OCI-LY3 (cell line): Measurements from ENCODE around the gene RBM4B.

Experiments used
- H2AFZ ChIP-seq: fragments of 200-600, 300-600 bp; shearing (Covaris generic); 2 replicates; pipeline ENCODE4 v1.6.0; 2014; ENCODE audit warnings: antibody characterized with exemption, low read depth, low read length
- H3K27ac ChIP-seq: fragments of 200-600, 300-600 bp; sonication (generic); 2 replicates; pipeline ENCODE4 v1.5.1; 2014; ENCODE audit warnings: mild to moderate bottlenecking, low read length, moderate library complexity, mixed read lengths
- H3K27me3 ChIP-seq: fragments of 200-600, 300-600 bp; sonication (generic); 2 replicates; pipeline ENCODE4 v1.6.1; 2014; ENCODE audit warnings: low read depth, low read length, mixed read lengths
- H3K36me3 ChIP-seq: fragments of 200-600, 300-600 bp; sonication (generic); replicated peaks from 2 replicates; pipeline ENCODE3; 2014; ENCODE audit warnings: low read depth, low read length, mixed read lengths
- H3K4me1 ChIP-seq: fragments of 300-600, 200-600 bp; sonication (generic); 2 replicates; pipeline ENCODE4 v1.6.1; 2014; ENCODE audit warnings: low read length, mixed read lengths
- H3K4me2 ChIP-seq: fragments of 200-600, 300-600 bp; sonication (generic); 2 replicates; pipeline ENCODE4 v1.6.1; 2014; ENCODE audit warnings: low read length, mixed read lengths
- H3K4me3 ChIP-seq: fragments of 300-600, 200-600 bp; sonication (generic); 2 replicates; pipeline ENCODE4 v1.5.1; 2014; ENCODE audit warnings: antibody characterized with exemption, mild to moderate bottlenecking, low read length, moderate library complexity
- H3K79me2 ChIP-seq: fragments of 300-600, 200-600 bp; shearing (Covaris generic); 2 replicates; pipeline ENCODE4 v1.6.1; 2014; ENCODE audit warnings: mild to moderate bottlenecking, low read length, mixed read lengths
- H3K9ac ChIP-seq: fragments of 300-600, 200-600 bp; shearing (Covaris generic); 2 replicates; pipeline ENCODE4 v1.6.0; 2014; ENCODE audit warnings: mild to moderate bottlenecking, low read length, moderate library complexity
- H3K9me3 ChIP-seq: fragments of 200-600, 300-600 bp; shearing (Covaris generic); 2 replicates; pipeline ENCODE4 v1.6.1; 2014; ENCODE audit warnings: low read length, mixed read lengths; ENCODE audit not compliant: insufficient read depth
- H4K20me1 ChIP-seq: fragments of 200-600, 300-600 bp; sonication (generic); 2 replicates; pipeline ENCODE4 v1.6.1; 2016; ENCODE audit warnings: low read length, mixed read lengths; ENCODE audit not compliant: insufficient read depth
- CTCF ChIP-seq: fragments of 200-600, 300-600 bp; sonication (generic); IDR thresholded peaks from 2 replicates; pipeline ENCODE4 v1.5.1; 2014; ENCODE audit warnings: antibody characterized with exemption, low read length, low read depth
- EZH2phosphoT487 ChIP-seq: fragments of 200-600 bp; shearing (Covaris generic); IDR thresholded peaks from 2 replicates; pipeline ENCODE4 v1.6.1; 2018; ENCODE audit warnings: antibody characterized with exemption, mixed run types, low read depth

RBM4B gene

GRCh38 chr11:66676282-66676919 is 1.3 kb downstream of the RBM4B start:
- H3K4me1 ChIP-seq, result peaks cover 24% of the 10 kb centered on the region
- H3K27ac ChIP-seq, result peak overlapping the region; percentile 50
- H3K9me3 ChIP-seq, result no peaks in the 10 kb centered on the region
- H2AFZ ChIP-seq, result no peak overlapping the region
- H3K9ac ChIP-seq, result no peak overlapping the region
- H3K27me3 ChIP-seq, result no peaks in the 10 kb centered on the region
- peak overlapping the region; percentile 82 for H3K4me2 ChIP-seq
- TF ChIP-seq EZH2phosphoT487, result no peak
- no peak for TF ChIP-seq CTCF
- peak overlapping the region; percentile 78 for H3K4me3 ChIP-seq
- H4K20me1 ChIP-seq, result peaks cover 7% of the 10 kb centered on the region; the same call in 1 of the 2 replicates
- H3K36me3 ChIP-seq, result peaks cover 17% of the 10 kb centered on the region
- peaks cover 53% of the 10 kb centered on the region for H3K79me2 ChIP-seq

DNA sequence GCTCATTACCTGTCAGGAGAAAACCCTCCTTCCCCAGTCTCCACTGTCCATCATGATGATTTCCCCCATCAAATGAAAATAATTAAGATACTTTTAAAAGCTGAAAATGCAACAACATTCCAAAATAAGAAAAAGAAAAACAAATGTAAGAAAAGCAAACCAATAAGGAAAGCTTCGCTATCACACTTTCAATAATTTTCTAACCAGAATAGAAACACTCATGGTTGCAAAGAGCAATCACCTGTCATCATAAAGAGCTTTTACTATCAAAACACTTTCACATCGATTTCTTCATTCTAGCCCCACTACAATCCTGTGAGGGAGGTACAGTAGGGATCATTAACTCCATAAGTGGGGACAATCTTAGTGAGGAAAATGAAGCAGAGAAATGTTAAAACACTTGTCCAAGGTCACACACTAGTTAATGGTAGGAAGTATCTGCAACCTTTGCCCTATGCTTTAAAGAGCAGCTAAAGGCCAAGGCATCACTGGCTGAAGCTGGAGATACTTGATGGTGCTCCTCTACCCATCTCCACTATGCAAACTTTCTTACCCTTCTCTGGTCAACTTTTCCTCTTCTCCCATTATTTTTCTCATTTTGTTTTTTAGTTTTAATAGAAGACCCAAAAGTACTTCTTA is 2.6 kb downstream of the RBM4B start:
- TF ChIP-seq CTCF (no peak), EZH2phosphoT487 (no peak)
- H3K36me3 ChIP-seq, result peaks cover 21% of the 10 kb centered on the region
- no peak overlapping the region for H3K9ac ChIP-seq
- no peaks in the 10 kb centered on the region for H3K9me3 ChIP-seq
- no peak overlapping the region; the same call in 1 of the 2 replicates for H3K4me2 ChIP-seq
- H3K27ac ChIP-seq, result no peak overlapping the region
- no peak overlapping the region for H3K4me3 ChIP-seq
- H3K27me3 ChIP-seq, result no peaks in the 10 kb centered on the region
- no peak overlapping the region for H2AFZ ChIP-seq
- peaks cover 19% of the 10 kb centered on the region for H4K20me1 ChIP-seq
- H3K79me2 ChIP-seq, result peaks cover 65% of the 10 kb centered on the region
- H3K4me1 ChIP-seq, result peaks cover 24% of the 10 kb centered on the region

- peaks cover 44% of the 10 kb centered on the region for H3K36me3 ChIP-seq
Observed at GRCh38 chr11:66670816-66671215, 6.9 kb downstream of the RBM4B start.

More at GRCh38 chr11:66670816-66671215, 6.9 kb downstream of the RBM4B start:
- H3K27ac ChIP-seq, result no peak overlapping the region
- peaks cover 89% of the 10 kb centered on the region for H3K79me2 ChIP-seq
- no peak overlapping the region for H3K9ac ChIP-seq
- H2AFZ ChIP-seq, result no peak overlapping the region
- H3K4me1 ChIP-seq, result peaks cover 8% of the 10 kb centered on the region
- H4K20me1 ChIP-seq, result peaks cover 40% of the 10 kb centered on the region
- TF ChIP-seq EZH2phosphoT487 (no peak), CTCF (no peak)
- H3K9me3 ChIP-seq, result no peaks in the 10 kb centered on the region
- no peaks in the 10 kb centered on the region for H3K27me3 ChIP-seq
- no peak overlapping the region for H3K4me2 ChIP-seq
- no peak overlapping the region for H3K4me3 ChIP-seq
